Measurements from ENCODE around the gene GRB2. TPM values are rescaled to one million over a fixed set of nuclear protein-coding genes. Genes with fewer than 3 reads are reported as not detected.

Gene GRB2
- total RNA-seq, 4 donors from 2014 or later = 51.5 to 127 (median 78.1) TPM

DNA sequence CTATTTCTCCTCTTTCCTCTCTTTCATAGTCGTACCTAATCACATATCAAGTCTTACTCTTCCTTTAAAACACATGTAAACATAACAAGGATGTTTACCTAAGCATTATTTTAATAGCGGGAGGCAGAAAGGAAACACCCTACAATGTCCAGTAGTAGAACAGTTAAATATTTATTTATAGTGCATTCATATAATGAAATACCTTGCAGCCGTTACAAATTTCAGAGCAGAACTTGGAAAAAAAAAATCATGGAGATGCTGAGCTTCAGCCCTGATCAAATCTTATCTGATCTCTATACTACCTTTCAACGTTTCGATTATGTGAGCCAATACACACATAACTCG, 39.6 kb downstream of the GRB2 start:
- no peaks in the 10 kb centered on the region for H3K36me3 ChIP-seq
- TF ChIP-seq, protein P1, sequence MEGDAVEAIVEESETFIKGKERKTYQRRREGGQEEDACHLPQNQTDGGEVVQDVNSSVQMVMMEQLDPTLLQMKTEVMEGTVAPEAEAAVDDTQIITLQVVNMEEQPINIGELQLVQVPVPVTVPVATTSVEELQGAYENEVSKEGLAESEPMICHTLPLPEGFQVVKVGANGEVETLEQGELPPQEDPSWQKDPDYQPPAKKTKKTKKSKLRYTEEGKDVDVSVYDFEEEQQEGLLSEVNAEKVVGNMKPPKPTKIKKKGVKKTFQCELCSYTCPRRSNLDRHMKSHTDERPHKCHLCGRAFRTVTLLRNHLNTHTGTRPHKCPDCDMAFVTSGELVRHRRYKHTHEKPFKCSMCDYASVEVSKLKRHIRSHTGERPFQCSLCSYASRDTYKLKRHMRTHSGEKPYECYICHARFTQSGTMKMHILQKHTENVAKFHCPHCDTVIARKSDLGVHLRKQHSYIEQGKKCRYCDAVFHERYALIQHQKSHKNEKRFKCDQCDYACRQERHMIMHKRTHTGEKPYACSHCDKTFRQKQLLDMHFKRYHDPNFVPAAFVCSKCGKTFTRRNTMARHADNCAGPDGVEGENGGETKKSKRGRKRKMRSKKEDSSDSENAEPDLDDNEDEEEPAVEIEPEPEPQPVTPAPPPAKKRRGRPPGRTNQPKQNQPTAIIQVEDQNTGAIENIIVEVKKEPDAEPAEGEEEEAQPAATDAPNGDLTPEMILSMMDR (IDR thresholded peaks at IDR 0.05) = no peak
- TF ChIP-seq POLR2A (IDR thresholded peaks at IDR 0.05) = no peak
- H3K4me1 ChIP-seq = peaks cover 0 to 8% of the 10 kb centered on the region in 2 donors
- no peaks in the 10 kb centered on the region for H3K9me3 ChIP-seq
- H3K4me3 ChIP-seq = no peak overlapping the region
- no peaks in the 10 kb centered on the region for H3K27me3 ChIP-seq
- intact Hi-C loops (cut with DNase I; ENCODE audit: low total_unique reads) = no loop called here
- DNase-seq = no peak
- H3K27ac ChIP-seq = no peak overlapping the region

- peaks cover 0 to 8% of the 10 kb centered on the region in 2 donors for H3K4me1 ChIP-seq
- intact Hi-C loops (cut with DNase I; ENCODE audit: low total_unique reads) = no loop called here
- TF ChIP-seq POLR2A (IDR thresholded peaks at IDR 0.05) = no peak
- TF ChIP-seq, protein P1 (IDR thresholded peaks at IDR 0.05) = no peak
Observed at GRCh38 chr17:75365009-75365930, 40.2 kb downstream of the GRB2 start.

GRCh38 chr17:75364078-75364477, 41.4 kb downstream of the GRB2 start:
- no peaks in the 10 kb centered on the region for H3K9me3 ChIP-seq
- TF ChIP-seq, protein P1 (IDR thresholded peaks at IDR 0.05) = no peak
- TF ChIP-seq POLR2A (IDR thresholded peaks at IDR 0.05) = no peak
- peaks cover 0 to 8% of the 10 kb centered on the region in 2 donors for H3K4me1 ChIP-seq
- H3K36me3 ChIP-seq = no peaks in the 10 kb centered on the region
- H3K27ac ChIP-seq = no peak overlapping the region
- H3K4me3 ChIP-seq = no peak overlapping the region
- intact Hi-C loops (cut with DNase I; ENCODE audit: low total_unique reads) = no loop called here
- no peak for DNase-seq
- no peaks in the 10 kb centered on the region for H3K27me3 ChIP-seq

More at GRCh38 chr17:75365009-75365930, 40.2 kb downstream of the GRB2 start:
- no peak overlapping the region for H3K4me3 ChIP-seq
- no peaks in the 10 kb centered on the region for H3K9me3 ChIP-seq
- H3K27ac ChIP-seq = no peak overlapping the region
- H3K27me3 ChIP-seq = no peaks in the 10 kb centered on the region
- DNase-seq = no peak
- no peaks in the 10 kb centered on the region for H3K36me3 ChIP-seq

GRCh38 chr17:75361996-75362395, 43.5 kb downstream of the GRB2 start:
- Histone ChIP-seq H3K36me3 (no peaks in the 10 kb centered on the region), H3K27ac (no peak overlapping the region)
- intact Hi-C loops (cut with DNase I; ENCODE audit: low total_unique reads) = no loop called here

GRCh38 chr17:75361344-75361743, 44.1 kb downstream of the GRB2 start:
- Histone ChIP-seq H3K27ac (no peak overlapping the region), H3K36me3 (no peaks in the 10 kb centered on the region), H3K27me3 (no peaks in the 10 kb centered on the region), H3K4me3 (no peak overlapping the region), H3K4me1 (peaks cover 0 to 8% of the 10 kb centered on the region in 2 donors), H3K9me3 (no peaks in the 10 kb centered on the region)
- DNase-seq = no peak
- intact Hi-C loops (cut with DNase I; ENCODE audit: low total_unique reads) = no loop called here
- TF ChIP-seq, protein P1 (IDR thresholded peaks at IDR 0.05) = no peak
- no peak for TF ChIP-seq POLR2A (IDR thresholded peaks at IDR 0.05)

More at GRCh38 chr17:75361996-75362395, 43.5 kb downstream of the GRB2 start:
- Histone ChIP-seq H3K9me3 (no peaks in the 10 kb centered on the region), H3K27me3 (no peaks in the 10 kb centered on the region), H3K4me1 (peaks cover 0 to 8% of the 10 kb centered on the region in 2 donors), H3K4me3 (no peak overlapping the region)
- DNase-seq = no peak
- TF ChIP-seq, protein P1 (IDR thresholded peaks at IDR 0.05) = no peak
- no peak for TF ChIP-seq POLR2A (IDR thresholded peaks at IDR 0.05)
